ENCODE data around the gene ZMIZ2. TPM values are rescaled to one million over a fixed set of nuclear protein-coding genes. Genes with fewer than 3 reads are reported as not detected.
"Not testable (repeated sequence)": the region's sequence is repeated elsewhere in the genome, so short reads cannot be mapped to it uniquely, and the experiment has no call there.

Gene ZMIZ2
- total RNA-seq, 1 donor = 18.8 TPM

GRCh38 chr7:44724276-44724675 lies 24.4 kb upstream of the ZMIZ2 start:
- TF ChIP-seq CTCF (IDR thresholded peaks at IDR 0.05; ENCODE audit: extremely low read depth, low read depth, low read length) = no peak
- no peak overlapping the region for H3K4me2 ChIP-seq (ENCODE audit: insufficient read depth, low read length)

DNA sequence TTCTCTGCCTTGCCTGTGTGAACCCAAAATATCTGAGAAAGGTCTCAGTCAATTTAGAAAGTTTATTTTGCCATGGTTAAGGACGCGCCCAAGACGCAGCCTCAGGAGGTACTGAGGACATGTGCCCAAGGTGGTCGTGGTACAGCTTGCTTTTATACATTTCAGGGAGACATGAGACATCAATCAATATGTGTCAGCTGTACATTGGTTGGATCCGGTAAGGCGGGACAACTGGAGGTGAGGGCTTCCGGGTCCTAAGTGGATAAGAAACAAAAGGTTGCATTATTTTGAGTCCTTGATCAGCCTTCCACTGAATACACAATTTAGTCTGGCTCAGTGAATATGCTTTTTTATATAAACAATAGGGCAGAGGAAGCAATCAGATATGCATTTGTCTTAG lies 22.4 kb upstream of the ZMIZ2 start:
- H3K4me3 ChIP-seq (ENCODE audit: insufficient read depth, low read length); DNase-seq (ENCODE audit: insufficient read length, low spot score, missing footprints); H3K27me3 ChIP-seq (ENCODE audit: insufficient read depth, low read length); H3K79me2 ChIP-seq (ENCODE audit: insufficient read depth, low read length); H2AFZ ChIP-seq (ENCODE audit: low read length); H3K36me3 ChIP-seq (ENCODE audit: insufficient read depth, low read length); H3K4me2 ChIP-seq (ENCODE audit: insufficient read depth, low read length); H4K20me1 ChIP-seq (ENCODE audit: insufficient read depth, low read length); H3K9me3 ChIP-seq (ENCODE audit: low read depth, low read length): not testable (repeated sequence)
- Histone ChIP-seq H3K27ac (ENCODE audit: low read depth, low read length) (peak overlapping the region; percentile 91), H3K4me1 (ENCODE audit: insufficient read depth, low read length) (peaks cover 15% of the 10 kb centered on the region)

More at GRCh38 chr7:44724276-44724675, 24.4 kb upstream of the ZMIZ2 start:
- Histone ChIP-seq H3K27ac (ENCODE audit: low read depth, low read length) (no peak overlapping the region), H3K4me3 (ENCODE audit: insufficient read depth, low read length) (no peak overlapping the region), H2AFZ (ENCODE audit: low read length) (no peak overlapping the region), H4K20me1 (ENCODE audit: insufficient read depth, low read length) (no peaks in the 10 kb centered on the region), H3K9me3 (ENCODE audit: low read depth, low read length) (no peaks in the 10 kb centered on the region), H3K27me3 (ENCODE audit: insufficient read depth, low read length) (no peaks in the 10 kb centered on the region), H3K79me2 (ENCODE audit: insufficient read depth, low read length) (no peaks in the 10 kb centered on the region), H3K4me1 (ENCODE audit: insufficient read depth, low read length) (peaks cover 15% of the 10 kb centered on the region), H3K36me3 (ENCODE audit: insufficient read depth, low read length) (no peaks in the 10 kb centered on the region)
- DNase-seq (ENCODE audit: insufficient read length, low spot score, missing footprints) = no peak

DNA sequence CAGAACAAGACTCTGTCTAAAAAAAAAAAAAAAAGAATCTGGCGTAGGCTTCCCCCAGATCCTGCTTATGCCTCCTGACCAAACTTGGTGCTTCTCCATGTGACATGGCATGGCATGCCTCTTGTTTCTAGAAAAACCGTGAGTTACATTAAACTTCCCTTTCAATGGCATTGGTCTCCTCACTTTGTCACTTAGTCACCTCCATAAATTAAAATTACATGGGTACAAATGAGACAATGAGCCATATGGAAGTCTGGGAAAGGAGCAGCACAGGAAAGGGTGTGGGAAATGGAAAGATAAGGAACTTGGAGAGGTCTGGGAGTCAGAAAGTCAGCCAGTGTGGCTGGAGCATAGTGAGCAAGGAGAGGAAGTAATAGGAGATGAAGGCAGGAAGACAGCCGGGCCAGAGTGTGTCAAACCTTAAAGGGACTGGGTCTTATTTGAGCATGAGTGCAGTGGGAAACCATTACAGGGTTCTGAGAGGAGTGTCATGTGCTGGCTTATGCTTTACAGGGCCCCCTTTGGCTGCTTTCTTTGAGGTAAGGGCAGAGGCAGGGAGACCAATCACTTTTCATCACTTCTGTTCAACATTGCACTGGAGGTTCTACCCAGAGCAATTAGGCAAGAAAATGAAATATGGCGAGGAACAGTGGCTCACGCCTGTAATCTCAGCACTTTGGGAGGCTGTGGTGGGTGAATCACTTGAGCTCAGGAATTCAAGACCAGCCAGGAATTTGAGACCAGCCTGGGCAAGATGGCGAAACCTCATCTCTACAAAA lies 21.3 kb upstream of the ZMIZ2 start:
- no peaks in the 10 kb centered on the region for H3K36me3 ChIP-seq (ENCODE audit: insufficient read depth, low read length)
- TF ChIP-seq CTCF (IDR thresholded peaks at IDR 0.05; ENCODE audit: extremely low read depth, low read depth, low read length) = no peak
- H4K20me1 ChIP-seq (ENCODE audit: insufficient read depth, low read length) = no peaks in the 10 kb centered on the region
- DNase-seq (ENCODE audit: insufficient read length, low spot score, missing footprints) = peak; percentile 77
- no peak overlapping the region for H3K4me3 ChIP-seq (ENCODE audit: insufficient read depth, low read length)
- no peaks in the 10 kb centered on the region for H3K79me2 ChIP-seq (ENCODE audit: insufficient read depth, low read length)
- H3K27ac ChIP-seq (ENCODE audit: low read depth, low read length) = peak overlapping the region; percentile 91
- no peaks in the 10 kb centered on the region for H3K27me3 ChIP-seq (ENCODE audit: insufficient read depth, low read length)
- peak overlapping the region; percentile 68 for H2AFZ ChIP-seq (ENCODE audit: low read length)
- H3K4me2 ChIP-seq (ENCODE audit: insufficient read depth, low read length) = peak overlapping the region; percentile 45
- H3K9me3 ChIP-seq (ENCODE audit: low read depth, low read length) = no peaks in the 10 kb centered on the region
- peaks cover 15% of the 10 kb centered on the region for H3K4me1 ChIP-seq (ENCODE audit: insufficient read depth, low read length)

DNA sequence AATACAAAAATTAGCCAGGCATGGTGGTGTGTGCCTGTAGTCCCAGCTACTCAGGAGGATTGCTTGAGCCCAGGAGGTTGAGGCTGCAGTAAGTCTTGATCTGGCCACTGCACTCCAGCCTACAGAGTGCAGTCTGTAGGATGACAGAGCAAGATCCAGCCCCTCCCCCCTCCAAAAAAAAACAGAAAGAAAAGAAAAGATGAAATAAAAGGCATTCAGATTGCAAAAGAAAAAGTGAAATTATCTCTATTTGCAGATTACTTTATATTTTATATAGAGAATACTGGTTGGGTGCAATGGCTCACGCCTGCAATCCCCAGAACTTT lies 20.7 kb upstream of the ZMIZ2 start:
- Histone ChIP-seq H3K79me2 (ENCODE audit: insufficient read depth, low read length) (no peaks in the 10 kb centered on the region), H3K27me3 (ENCODE audit: insufficient read depth, low read length) (no peaks in the 10 kb centered on the region), H3K4me1 (ENCODE audit: insufficient read depth, low read length) (peaks cover 15% of the 10 kb centered on the region), H3K4me2 (ENCODE audit: insufficient read depth, low read length) (peak overlapping the region; percentile 45), H3K36me3 (ENCODE audit: insufficient read depth, low read length) (no peaks in the 10 kb centered on the region), H3K4me3 (ENCODE audit: insufficient read depth, low read length) (no peak overlapping the region), H4K20me1 (ENCODE audit: insufficient read depth, low read length) (no peaks in the 10 kb centered on the region), H3K9me3 (ENCODE audit: low read depth, low read length) (no peaks in the 10 kb centered on the region), H3K27ac (ENCODE audit: low read depth, low read length) (peak overlapping the region; percentile 91), H2AFZ (ENCODE audit: low read length) (no peak overlapping the region)
- no peak for TF ChIP-seq CTCF (IDR thresholded peaks at IDR 0.05; ENCODE audit: extremely low read depth, low read depth, low read length)
- DNase-seq (ENCODE audit: insufficient read length, low spot score, missing footprints) = no peak
